ENCODE measurements around the gene EMC10.

DNA sequence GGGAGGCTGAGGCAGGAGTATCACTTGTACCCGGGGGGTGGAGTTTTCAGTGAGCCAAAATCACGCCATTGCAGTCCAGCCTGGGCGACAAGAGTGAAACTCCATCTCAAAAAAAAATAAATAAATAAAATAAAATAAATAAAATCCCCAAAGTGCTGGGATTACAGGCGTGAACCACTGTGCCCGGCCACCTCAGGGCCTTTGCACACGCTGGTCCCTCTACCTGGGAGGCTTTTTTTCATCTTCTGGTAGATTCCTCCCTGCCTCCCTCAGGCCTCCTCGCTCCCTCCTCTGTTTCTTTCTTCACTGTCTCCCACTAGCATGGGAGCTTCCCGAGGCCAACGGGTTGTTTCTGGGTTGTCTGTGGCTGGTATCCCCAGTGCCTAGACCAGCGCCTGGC lies 28.6 kb upstream of the EMC10 start:
- TF ChIP-seq CTCF (IDR thresholded peaks at IDR 0.05; ENCODE audit: low read depth, low read length, missing input control) (no peak), REST (IDR thresholded peaks at IDR 0.05) (no peak), YY1 (IDR thresholded peaks at IDR 0.05) (no peak), TAF1 (conservative IDR thresholded peaks at IDR 0.05) (no peak), FOXA1 (IDR thresholded peaks at IDR 0.05) (no peak)
